Hematopoietic multipotent progenitor cell (in vitro differentiated cells): ENCODE data around the gene GPR161. TPM values are rescaled to one million over a fixed set of nuclear protein-coding genes. Genes with fewer than 3 reads are reported as not detected.

Experiments used
- DNase-seq, 3 donors: peaks; one replicate each; pipeline ENCODE4 v3.0.0-alpha.2; 2011 to 2015; ENCODE audit warnings: low read depth in 2 of 3, low spot score in 2 of 3
- total RNA-seq: library from RNA; depleted of rRNA; stranded (reverse); fragments of >200 nt; gene quantifications from one replicate; pipeline ENCODE4 v1.2.3, GENCODE V29; 2012

GPR161 gene
- total RNA-seq, 1 donor = 4.0 TPM

DNA sequence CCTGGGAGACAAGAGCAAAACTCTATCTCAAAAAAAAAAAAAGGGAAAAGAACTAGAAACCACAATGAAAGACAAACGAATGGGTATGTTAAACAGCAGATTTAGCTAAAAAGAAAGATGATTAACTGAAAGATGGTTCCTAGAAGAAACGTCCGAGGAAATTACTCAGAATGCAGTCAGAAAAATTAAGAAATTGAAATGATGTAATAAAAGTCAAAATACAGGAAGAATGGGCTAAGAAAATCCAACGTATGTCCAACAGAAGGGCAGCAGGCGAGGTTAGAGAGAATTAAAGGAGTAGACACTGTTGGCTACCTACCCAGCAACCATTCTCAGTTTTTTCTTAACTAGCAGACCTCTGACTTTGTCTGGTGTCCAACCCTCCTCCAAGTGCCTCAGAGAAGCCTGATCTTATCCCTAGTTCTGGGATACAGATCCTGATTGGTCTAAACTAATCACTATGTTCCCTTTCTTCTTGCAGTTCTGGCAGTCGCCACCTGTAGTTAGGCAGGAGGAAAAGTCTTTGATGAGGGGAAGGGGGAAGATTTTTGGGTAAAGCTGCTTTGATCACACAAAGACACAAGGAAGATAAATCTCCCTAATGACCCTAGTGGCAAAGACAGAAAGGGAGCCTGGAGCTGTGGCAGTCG lies 25.7 kb downstream of the GPR161 start:
- DNase-seq = no peak

DNA sequence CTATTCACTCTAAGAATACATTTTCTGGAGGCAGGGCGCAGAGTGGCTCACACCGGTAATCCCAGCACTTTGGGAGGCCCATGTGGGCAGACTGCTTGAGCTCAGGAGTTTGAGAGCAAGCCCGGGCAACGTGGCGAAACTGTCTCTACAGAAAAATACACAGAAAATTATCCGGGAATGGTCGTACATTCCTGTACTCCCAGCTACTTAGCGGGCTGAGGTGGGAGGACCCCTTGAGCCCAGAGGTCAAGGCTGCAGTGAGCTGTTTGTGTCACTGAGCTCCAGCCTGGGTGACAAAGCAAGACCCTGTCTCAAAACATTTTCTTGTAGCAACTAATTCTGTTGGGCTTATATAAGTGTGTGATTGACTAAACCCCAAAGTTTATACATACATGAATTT lies 30.5 kb downstream of the GPR161 start:
- DNase-seq = no peak

DNA sequence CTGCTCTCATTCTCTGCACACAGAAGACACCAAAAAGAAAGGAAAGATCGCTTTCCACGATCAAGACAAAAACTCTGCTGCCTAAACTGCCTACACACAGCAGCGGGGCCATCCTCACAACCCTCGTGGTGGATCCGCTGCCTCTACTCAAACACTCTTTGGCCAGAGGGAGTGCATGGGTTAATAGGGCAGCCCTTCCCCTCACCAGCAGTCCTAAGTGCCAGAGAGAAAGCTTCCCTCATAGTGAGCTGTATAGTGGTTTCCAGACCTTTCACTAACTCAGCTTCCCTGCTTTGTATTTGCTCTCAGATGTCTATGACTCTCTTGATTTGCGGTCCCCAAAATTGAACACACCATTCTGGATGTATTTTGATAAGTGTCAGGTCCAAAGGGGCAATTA lies 30.9 kb downstream of the GPR161 start:
- no peak for DNase-seq

DNA sequence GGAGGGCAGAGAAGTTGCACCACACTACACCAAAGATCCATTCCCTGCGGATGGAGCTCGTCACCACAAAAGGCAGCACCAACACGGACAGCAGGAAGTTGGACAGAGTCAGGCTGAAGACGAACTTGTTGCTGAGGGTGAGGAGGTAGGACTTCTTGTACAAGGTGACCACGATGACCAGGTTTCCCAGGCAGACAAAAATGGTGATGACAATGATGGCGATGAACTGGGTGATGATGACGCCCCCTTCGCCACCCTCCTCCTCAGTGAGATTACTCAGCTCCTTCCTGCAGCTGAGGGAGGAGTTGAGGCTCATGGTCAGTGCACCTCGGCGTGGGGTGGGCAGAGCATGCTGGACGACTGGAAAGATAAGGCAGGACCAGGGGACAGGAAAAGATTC lies 32.2 kb downstream of the GPR161 start:
- no peak for DNase-seq

DNA sequence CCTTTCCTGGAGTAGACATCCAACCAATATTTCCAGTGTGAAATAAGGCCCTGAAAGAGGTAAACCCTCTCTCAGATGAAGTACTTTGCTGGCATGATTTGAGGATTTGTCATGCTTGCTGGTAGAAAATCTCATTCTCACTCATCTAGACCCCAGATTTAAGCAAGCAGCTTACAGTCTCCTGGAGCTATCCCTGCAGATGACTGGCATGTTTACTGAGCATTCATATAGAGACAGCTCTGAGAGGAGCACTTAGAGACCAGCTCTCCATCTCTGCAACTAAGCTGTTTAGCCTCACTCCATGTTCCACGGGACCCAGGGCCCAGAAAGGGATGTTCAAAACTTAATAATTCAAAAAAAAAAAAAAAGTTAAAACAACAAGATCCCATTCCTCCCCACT lies 34.2 kb downstream of the GPR161 start:
- no peak for DNase-seq

DNA sequence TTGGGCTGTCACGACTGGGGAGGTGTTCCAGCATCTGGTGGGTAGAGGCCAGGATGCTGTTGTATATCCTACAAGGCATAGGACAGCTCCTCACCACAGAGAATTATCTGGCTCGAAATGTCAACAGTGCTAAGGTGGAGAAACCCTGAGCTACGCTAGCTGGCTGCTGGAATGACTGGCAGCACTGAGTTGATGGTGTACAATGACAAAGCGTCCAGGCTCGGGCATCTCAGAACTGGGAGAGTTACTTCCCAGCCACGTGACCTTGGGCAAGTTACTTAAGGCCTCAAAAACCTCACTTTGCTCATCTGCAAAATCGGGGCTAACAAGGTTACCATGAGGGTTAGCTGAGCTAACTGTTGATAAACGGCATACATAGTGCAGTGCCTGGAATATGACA lies 35.4 kb downstream of the GPR161 start:
- no peak for DNase-seq

DNA sequence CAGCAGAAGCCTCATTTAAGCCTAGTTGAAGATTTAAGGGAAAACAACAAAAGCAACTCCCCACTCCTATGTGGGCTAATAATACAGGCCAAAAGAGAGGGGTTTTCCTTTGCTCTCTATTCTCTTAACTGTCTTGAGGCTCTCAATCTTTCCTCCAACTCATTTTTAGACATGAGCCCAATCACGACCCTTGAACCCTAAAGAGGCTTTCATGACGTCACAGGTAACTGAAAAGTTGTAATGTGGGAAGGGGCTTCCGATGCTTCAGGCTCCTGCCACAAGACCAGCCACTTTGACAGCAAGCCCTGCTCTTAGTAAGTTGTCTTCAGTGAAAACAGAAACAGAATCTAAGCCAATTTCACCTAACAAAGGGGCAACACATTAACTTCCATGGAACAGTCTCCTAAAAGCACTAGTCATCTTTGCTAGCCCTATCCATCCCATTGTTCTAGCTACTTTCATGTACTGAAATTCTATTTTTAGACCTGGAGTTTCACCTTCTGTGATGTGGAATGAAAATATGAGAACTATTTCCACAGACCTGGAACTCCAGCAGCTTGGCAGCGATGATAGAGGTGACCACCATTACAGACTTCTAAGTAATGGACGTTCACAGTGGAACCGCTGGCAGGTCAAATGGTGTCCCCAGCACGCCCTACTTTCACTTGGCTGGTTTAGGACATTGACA lies 36.3 kb downstream of the GPR161 start:
- no peak for DNase-seq

DNA sequence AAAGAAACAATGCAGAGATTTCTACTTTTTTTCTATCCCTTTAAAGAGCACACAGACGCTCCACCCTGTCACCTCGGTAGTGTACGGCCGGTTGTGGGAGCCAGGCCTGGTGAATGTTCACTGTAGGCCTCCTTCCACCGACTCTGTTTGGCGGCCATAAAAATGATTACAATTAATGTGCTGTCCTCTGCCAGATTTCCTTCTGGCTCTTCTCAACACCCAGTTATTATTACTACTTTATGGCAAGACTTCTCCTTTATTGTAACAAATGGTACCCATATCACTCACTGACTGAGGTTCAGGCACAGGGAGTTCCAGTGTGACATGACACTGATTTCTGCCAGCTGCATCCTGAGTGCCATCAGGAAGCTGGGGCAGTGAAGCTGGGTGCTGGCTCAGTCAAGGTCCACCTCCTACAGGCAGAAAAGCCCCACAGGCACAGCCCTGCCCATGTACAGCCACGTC lies 37.4 kb downstream of the GPR161 start:
- no peak for DNase-seq

DNA sequence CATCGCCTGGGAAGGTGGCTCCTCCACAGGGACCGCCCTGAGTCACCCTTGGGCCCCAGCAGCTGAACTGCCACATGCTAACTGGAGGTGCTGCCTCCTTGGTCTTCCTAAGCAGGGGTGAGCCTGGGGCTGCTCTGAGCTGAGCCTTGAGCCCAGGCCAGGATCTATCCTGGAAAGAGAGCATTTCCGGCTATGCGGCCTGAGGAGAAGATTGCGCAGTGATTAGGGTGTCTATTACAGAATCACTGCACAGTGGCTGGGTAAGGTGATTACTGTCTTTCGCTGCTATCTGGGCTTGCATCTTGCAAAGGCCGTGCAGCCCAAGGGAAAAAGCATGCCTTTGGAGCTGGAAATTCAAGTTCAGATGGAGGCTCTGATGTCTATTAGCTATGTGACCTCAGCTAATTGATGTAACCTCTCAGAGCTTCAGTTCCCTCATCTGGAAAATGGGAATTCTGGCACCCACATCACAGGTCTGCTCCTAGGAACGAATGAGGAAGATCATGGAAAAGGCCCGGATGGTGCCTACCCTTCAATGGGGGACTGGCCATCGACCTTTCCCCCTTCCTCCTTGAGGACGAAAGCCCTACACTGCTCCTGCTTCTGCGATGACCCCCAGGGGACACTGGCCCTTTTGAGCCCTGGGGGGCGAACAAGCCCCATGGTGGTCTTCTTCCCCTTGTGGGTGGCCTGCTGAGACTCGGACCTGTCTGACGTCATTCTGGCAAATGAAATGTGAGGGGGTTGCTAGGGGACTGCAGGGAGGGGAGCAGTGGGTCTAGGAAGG lies 38.0 kb downstream of the GPR161 start:
- no peak for DNase-seq

DNA sequence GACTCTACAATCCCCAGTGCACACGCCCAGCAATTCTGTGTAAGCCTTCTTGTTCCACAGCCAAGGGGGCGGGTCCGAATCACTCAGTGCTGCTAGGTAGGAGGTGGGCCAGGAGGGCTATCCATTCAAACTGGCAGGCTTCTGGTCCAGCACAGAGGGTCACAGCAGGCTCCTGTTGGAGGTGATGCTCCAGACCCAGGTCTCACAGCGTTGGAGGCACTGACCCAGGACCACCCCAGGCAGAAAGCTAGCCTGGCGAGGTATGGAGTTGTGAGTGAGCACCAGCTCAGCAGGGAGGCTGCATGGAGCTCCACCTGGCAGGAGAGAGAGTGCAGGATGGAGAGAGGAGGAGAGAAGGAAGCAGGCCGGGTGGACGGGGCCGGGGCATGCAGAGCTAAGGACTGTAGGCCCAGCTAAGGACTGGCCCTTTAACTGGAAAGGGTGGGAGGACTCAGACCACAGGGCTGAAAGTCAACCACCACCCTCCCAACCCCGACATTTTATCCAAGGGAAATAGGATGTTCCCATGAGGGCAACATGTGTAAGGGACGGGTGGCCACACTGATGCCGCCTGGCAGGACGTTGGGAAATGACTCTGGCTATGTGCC lies 38.7 kb downstream of the GPR161 start:
- no peak for DNase-seq

DNA sequence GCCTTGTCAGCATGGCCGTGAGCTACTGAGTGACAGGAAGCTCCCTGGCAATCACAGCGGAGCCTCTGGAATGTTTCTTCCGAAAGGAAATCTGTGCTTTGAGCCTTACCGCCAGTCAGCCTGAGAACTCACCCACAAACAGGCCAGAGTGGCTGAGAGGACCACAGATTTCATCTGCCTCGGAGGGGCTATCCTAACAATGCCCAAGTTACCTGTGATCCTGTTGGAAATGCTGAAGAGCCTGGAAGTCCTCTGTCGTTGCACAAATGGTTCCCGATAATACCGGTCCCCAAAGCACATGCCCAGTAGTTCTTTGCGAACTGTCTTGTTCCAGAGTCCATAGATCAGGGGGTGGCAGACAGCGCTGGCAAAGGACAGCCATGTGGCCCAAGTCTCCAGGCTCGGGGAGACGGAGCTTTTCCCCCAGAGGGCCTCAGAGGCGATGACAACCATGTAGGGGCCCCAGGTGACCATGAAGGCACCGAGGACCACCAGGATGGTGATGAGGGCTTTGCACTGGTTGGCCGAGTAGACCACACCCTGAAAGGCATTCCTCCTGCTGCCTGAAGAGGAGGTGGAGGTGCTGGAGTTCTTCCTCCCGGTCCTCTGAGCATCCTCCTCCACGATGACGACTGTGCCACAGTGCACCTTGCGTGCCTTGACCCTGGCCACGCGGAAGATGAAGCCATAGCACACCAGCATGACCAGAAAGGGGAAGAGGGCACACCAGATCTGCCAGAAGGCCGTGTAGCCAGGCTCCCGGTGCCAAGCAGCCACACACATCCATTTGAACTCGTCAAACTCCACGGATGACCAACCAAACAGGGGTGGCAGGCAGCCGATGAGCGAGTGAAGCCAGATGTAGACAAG lies 40.2 kb downstream of the GPR161 start:
- DNase-seq = no peak

DNA sequence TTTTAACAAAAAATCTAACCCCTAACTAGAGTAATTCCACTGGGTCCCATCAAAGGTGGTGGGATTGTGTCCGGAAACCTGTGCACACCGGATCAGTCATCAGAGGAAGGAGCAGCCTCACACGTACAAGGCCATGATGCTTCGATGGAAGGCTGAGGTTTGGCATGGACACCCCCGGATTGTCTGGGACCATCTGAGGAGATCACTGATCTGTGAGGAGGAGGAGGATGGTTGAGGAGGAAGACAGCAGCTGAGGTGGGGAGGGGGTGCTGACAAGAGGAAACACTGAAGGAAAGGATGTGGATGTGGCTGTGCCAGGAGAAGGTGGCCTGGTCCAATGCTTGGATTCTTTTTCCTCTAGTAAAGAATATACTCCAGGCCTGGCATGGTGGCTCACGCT lies 41.3 kb downstream of the GPR161 start:
- DNase-seq = no peak

DNA sequence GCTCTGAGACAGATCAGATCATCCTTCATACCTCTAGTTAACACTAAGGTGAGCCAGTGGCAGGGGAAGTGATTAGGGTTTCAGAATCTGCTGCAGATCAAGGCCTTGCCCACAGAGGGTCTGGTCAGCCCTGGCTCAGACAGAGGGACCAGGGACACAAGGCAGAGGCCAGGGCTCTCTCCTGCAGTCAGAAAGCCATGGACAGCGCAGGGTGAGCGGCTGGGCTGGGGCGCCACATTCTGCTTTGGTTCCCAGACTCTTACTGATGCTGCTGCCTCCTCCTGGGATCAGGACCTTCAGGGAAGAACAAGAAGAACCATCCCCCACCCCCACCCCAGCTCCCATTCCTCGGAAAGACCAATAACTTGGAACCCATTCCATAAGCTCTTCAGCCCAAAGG lies 43.1 kb downstream of the GPR161 start:
- DNase-seq = no peak

DNA sequence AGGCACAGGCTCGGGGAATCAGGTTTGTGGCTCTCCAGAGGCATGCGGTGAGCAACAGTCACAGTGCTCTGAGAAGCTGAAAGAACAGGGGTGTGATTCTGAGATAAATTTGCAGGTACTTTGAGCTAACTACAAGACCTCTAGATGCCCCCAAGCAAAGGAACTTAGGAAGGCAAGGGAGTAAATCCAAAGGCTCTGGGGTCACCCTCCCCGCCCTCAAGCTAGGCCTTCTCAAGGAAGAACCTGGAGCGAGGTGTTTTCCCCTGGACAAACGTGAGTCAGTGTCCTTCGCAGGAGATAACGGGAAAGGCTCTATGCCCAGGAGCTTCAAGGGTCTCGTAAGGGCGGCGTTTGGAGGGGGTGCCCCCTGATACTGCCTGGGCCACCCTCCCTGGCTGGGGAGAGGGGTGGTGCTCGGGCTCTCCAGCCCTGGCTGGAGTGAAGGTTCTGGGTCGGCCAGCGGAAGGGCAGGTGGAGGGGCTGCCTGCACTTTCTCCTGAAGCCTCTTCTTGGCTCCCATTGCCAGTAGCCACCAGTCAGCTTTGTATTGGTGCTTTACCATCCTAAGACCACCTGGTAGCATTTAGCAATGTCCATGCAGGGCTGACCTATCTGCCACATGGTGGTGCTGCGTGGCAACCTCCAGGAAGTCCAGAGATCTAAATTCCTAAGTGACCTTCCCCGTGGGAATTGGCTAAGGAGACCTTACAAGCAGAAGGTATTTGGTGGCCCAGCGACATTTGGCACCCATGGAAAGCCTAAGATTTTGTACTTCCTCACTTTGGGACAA lies 44.0 kb downstream of the GPR161 start:
- DNase-seq = no peak

DNA sequence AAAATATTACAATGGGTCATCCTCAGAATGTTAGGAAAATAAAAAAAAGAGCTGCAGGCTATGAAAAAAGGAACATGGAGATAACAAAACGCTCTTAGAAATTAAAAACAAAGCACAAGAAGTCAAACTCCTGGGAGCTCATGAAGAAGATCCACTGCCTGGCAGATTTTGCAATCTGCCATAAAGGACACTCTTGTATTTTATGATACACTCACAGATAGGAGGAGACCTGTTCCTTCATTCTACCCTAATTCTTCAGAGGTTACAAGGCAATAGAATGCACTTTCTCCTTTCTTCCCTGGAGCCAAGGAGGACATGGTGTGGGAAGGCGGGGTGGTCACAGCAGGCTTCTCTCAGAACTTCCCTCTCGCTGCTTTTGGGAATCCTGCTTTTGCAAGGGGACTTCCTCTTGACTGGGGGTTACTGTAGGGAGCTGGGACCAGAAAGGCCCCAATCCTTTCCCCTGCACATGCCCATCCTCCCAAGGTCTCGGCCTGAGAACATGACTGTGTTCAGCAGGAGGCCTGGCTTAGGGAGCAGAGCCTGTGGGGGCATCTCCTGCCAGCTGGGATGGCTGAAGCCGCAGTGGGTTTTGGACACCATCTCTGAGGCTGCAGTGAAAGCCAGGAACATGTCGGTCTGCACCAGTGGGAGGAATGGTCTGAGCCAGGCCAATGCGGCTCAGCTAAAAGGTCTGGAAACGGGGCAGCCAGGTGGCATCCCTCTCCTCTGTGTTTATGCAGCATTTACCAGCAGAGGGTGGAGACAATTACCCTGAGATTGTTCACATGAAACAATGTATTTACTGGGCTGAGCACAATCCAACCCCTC lies 44.8 kb downstream of the GPR161 start:
- DNase-seq = no peak

DNA sequence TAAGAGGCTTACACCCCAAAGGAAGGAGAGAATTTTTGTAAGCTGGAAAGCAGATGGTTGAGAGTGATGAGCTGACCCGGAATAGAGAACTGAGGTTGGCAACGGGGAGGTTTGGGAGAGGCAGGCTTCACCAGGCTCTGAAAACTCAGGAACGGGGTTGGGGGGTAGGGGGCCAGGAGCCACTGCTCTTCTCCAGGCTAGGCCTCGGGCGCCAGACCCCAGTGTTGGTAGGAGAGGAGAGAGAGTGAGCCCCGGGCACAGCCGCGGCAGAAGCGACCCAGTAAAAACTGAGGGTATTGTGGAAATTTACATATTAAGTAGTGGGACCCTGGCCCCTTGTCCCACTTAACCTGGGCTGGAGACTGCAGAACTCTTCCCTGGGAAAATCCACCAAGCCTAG lies 45.7 kb downstream of the GPR161 start:
- DNase-seq = no peak

DNA sequence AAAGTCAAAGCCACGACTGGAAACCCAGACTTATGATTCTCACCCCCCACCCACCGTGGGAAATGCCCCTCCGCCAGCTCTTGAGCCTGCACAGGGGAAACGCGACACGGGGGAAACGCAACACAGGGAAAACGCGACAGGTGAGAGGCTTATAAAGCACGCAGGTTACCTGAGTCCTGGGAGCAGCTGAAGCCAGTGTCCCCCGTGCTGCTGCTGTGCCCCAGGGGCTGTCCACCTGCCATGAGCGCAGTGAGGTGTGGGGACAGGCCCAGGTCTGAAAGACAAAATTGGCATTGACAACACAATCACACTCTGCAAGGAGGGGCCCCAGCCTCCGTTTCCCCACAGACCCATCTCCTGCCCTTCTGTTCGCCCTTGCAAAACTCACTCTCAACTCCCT lies 46.3 kb downstream of the GPR161 start:
- no peak for DNase-seq

DNA sequence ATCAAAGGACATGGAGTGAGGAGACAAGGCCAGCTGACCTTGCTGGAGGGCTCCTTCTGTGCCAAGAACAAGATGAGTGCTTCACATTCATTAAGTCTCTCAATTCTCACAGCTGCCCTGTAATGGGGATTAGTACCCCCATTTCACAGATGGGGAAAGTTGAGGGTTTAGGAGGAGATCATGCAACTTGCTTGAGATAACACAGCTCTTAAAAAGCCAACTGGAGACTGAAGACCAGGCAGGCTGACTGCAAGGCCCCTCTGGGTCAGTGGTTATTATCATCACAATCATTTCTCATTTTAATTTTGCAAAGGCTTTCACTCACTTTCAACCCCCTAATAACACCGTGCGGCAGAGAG lies 46.8 kb downstream of the GPR161 start:
- no peak for DNase-seq
